Brain pericyte (primary cell): Measurements from ENCODE around the gene MYRIP.

Source experiments
- DNase-seq: peaks from one replicate; pipeline ENCODE4 v3.0.0-alpha.2; 2012; ENCODE audit warnings: low read depth, low spot score

MYRIP gene

DNA sequence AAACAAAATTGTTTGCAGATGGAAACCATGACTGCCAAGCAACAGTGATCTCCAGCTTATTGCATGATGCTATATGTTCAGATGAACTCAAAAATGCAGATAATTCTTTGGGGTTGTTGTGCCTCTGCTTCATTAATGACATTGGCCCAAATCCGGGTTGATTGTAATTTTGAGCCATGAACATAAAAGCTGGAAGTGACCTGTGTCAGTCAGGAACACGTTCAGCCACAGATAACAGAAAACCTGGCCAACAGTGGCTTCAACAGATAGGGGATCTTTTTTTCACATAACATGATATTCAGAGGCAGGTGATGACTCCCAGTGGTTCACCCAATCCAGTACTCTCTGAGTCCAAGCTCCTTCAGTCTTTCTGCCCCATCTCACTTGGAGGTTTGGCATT, 423.2 kb downstream of the MYRIP start:
- DNase-seq, result no peak

- no peak for DNase-seq
Observed at GRCh38 chr3:40237159-40237558, 427.8 kb downstream of the MYRIP start.

GRCh38 chr3:40237889-40238571, 428.6 kb downstream of the MYRIP start:
- no peak for DNase-seq

DNA sequence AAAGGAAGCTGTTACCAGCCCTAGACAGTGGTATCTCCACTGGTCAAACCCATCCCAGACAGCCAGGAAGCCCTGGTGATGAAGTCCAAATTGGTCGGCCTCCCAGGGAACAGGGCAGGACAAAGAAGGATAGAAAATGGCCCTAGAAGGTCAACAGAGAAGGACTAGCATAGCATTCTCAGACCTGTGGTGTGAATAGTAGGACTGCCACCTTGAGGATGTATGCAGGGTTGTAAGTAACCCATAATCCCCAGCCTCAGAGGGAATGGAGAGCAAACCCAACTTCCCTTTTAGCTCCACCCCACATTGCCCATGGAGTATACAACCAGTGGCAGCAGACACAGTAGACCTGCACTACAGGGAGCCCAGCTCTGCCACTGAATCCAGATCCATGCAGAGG, 431.5 kb downstream of the MYRIP start:
- DNase-seq, result no peak

GRCh38 chr3:40242216-40242615, 432.8 kb downstream of the MYRIP start:
- no peak for DNase-seq

DNA sequence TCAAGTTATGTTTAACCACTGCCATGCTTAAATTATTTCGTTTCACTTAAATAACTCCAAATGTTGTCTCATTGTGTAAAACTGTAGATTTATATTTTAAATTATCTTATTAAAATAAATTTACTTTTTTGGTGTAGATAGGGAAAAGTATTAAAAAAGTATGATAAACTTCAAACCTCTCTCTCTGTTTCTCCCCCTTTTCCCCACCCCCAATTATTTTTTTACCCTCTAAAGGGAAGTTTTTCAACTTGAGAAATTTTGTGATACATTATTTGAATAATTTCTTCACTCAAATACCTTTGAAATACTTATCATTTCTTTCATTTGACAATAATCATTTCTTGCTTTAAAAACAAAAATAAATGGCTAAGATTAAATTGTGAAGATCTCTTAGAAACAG, 433.2 kb downstream of the MYRIP start:
- DNase-seq, result no peak

DNA sequence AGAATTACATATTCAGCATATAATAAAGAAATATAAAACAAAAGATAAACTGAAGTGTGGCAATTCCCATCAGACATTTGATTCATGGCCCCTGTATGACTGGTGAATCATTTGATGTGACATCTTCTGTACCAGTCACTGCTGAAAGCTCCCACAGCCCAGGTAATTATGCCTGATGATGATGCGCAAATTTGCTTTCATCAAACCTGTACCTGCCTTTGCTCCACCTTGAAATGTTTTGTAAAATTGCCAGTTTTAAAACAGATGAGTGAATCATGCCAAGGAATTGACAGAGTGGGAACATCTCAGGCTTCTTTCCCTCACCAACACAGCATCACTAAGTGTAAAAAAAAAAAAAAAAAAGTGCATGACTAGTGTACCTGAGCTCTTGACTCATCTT, 433.6 kb downstream of the MYRIP start:
- DNase-seq, result no peak

DNA sequence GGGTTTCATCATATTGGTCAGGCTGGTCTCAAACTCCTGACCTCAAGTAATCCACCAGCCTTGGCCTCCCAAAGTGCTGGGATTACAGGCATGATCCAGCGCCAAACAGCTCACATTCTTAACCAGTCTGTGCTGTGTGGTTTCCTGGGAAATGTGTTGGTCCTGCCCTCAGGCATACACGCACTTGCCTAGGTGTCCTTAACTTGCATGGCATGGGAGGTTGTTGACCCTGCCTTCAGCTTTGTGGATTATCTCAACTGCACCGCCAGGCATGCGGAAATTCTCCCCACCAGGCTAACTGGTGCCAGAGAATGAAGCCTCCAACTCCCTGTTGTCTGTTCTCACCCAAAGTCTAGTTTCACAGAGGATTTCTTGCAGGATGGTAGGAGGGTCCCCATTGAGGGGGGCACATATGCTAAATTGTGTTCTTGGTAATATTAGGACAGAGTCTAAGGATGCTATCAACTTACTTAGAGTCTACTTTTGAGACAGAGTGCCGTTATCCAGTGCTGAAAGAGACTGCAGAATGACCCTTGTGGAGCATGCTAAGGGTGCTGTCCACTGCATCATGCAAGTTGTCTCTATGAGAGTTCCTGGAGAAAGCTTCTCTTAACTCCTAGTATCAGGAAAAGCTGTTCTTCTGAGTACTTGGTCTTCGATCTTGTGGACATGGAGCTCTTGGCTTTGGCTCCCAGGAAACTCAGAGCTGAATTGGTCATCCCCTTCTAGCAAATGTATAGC, 438.5 kb downstream of the MYRIP start:
- no peak for DNase-seq

DNA sequence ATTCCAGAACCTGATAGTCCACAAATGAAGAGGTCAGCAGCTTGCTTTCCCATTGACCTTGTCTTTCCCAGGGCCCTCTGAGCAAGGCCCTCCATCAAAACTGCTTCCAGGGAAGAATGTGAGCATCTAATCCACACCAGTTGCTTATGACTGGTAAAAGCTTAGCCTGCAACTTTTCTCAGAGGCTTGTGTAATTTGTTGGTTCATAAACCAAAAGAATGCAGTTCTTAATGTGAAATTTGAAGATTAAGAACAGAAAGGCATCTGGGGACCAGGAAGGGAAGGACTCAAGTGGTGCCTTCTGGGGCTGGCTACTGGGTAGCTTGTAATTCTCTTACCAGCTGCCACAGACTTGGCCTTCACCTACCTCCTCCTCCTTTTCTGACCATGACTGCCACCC, 439.2 kb downstream of the MYRIP start:
- no peak for DNase-seq

GRCh38 chr3:40249168-40249567, 439.8 kb downstream of the MYRIP start:
- DNase-seq, result no peak

DNA sequence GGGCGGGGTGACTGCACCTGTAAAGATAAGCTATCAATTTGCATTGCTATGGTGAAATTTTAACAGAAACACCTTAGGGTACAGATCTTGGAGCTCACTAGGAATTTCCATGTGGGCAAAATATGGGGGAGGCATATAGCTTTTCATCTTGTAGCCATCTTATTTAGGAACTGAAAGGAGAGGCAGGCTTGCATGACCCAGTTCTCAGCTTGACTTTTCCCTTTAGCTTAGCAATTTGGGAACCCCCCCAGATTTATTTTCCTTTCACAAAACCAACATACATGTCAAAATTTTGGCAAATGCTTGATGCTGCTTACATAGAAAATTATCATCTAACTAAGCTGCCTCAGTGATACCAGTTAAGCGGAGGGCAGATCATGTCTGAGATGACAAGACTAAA, 445.1 kb downstream of the MYRIP start:
- DNase-seq, result no peak

- DNase-seq, result no peak
Observed at GRCh38 chr3:40254891-40255290, 445.5 kb downstream of the MYRIP start.

DNA sequence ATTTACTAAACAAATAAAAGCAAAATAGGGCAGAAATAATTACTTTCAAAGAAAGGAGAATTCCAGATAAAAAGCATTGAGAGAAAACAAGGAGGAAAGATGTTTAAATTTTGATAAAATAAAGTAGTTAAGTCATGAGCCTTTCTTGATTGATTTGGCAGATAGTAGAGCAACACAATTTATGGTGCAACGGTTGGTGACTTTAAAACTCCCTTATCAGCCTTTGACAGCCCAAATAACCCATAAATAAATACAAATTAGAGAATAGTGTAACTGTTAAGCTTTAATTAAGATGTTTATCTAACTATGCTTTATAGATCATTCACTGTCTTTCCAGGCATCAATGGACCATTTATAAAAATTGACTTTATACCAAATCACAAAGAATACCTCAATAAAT, 446.1 kb downstream of the MYRIP start:
- DNase-seq, result no peak

- no peak for DNase-seq
Observed at GRCh38 chr3:40258064-40258463, 448.7 kb downstream of the MYRIP start.

DNA sequence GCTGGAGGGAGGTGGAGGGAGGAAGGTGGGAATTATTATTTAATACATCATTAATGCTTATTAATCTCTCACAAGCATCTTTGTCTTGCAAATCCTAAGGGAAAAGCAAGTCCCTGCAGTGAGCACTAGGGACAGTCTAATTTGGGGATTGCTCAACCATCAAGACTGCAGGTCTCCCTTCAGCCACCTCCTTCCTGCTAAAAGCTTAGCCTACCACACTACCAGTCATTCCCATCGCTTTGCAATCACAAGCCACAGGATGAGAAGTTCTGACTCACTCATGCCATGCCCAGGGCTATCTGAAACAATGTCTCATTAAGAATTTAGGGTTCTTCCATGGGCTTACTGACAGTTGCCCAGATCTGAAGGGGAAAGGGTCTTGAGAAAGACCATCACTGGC, 449.1 kb downstream of the MYRIP start:
- DNase-seq, result no peak

GRCh38 chr3:40262331-40262730, 452.9 kb downstream of the MYRIP start:
- no peak for DNase-seq

- no peak for DNase-seq
Observed at GRCh38 chr3:40264451-40264850, 455.0 kb downstream of the MYRIP start.

DNA sequence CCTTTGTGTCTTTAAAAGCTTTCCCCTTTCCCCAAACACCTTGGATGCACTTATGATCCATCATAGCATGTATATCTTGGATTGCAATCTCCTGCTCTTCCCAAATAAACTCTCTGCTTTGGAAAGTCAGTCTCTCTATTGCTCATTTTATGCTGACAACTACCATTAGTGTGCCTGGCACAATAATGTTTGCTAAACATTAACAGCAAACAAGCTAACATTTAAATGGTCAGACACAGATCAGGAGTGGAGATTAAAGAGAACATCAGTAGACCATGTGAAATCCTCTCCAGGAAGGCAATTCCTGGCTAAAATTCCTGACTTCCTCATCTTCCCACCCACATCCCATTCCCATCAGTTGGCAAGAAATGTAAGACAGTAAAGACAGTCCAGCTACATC, 455.8 kb downstream of the MYRIP start:
- no peak for DNase-seq

DNA sequence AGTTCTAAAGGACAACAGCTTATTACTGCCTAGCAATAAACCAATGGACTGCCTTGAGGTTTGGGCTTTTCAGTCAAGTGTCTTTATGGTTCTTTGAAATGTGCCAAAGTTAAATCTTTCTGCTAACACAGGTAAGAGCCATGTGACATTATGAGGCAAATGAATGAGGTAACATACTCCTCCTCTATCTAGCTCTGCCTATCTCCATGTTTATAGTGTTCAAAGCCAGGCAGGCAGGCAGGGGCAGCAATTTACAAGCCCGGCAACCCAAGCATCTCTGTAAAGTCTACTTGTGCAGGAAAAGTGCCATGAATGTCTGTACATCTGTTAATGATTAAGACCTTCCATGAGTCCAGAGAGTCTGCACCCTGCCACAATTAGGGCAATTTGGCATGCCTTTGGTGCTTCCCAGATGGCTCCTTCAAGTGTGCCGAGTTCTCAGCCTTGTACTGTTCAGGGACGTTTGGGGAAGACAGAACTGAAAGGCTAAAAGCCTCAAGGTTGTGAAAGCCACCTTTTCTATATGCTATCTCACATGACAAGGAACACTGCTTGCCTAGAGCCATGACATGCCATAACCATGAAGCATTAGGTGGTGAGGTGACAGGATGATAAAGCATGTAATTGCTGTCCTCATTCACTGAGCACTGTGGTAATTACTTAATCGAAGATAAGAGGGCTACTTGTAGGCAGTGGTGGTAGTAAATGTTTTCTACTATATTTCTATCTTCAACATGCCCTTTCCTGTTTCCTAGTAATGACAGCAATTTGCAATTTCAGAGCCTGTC, 458.7 kb downstream of the MYRIP start:
- DNase-seq, result no peak

DNA sequence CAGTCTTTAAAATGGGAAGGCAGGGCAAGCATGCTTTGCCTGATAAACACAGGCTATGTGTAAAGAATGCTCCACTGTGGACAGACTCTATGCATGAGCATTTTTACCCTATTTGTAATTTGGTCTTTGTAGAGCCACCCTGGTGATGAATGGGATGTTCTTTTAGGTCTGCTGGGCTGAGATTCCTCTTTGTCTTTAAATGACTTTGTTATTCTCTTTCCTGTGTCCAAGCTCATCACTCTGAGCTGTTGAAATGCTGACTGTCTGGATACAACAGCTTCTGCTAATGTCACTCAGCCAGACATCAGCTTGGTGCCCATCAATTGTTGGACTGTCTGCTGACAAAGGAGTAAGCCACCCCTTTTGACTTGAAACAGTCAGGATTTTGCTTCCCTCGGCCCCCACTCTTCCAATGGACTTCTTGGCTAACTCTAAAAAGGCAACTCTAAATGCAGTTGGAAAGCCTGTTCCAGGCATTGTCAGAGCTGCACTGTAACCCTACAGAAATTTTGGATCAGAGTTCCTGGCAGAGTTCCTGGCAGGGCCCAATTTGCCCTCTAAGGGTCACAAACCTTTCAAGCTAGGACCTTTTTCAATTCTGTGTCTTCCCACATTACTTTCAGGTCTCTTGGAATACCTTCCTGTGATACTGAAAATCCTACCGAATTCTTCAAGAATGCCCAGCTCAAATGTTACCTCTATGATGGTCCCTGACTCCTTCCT, 459.6 kb downstream of the MYRIP start:
- no peak for DNase-seq

- no peak for DNase-seq
Observed at GRCh38 chr3:40278791-40279190, 469.4 kb downstream of the MYRIP start.

DNA sequence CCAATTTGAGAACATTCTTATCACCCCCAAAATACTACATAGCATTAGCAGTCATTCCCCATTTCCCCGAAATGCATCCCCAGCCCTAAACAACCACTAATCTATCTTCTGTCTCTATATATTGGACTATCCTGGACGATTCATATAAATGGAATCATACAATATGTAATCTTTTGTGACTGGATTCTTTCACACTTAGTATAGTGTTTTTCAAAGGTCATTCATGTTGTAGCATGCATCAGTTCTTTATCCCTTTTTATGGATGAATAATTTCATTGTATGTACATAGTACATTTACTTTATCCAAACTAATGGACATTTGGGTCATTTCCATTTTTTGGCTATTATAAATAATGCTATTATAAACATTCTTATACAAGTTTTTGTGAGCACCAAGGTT, 472.6 kb downstream of the MYRIP start:
- DNase-seq, result no peak
